ENCODE results near the gene LHPP. TPM values are rescaled to one million over a fixed set of nuclear protein-coding genes. Genes with fewer than 3 reads are reported as not detected.

The LHPP gene
- total and polyA plus RNA-seq, 3 donors from 2014 or later = 34.2 to 46.0 (median 45.0) TPM

GRCh38 chr10:124653811-124654651 lies 192.4 kb downstream of the LHPP start:
- Histone ChIP-seq H3K9me3 (no peaks in the 10 kb centered on the region), H3K4me3 (no peak overlapping the region), H3K27me3 (no peaks in the 10 kb centered on the region), H3K27ac (peak overlapping the region in 1 of 2 donors; percentile 59), H3K36me3 (ENCODE audit: low read depth, missing control alignments) (no peaks in the 10 kb centered on the region), H3K4me1 (peaks cover 25% of the 10 kb centered on the region)
- no peak for DNase-seq
- TF ChIP-seq, protein P1, sequence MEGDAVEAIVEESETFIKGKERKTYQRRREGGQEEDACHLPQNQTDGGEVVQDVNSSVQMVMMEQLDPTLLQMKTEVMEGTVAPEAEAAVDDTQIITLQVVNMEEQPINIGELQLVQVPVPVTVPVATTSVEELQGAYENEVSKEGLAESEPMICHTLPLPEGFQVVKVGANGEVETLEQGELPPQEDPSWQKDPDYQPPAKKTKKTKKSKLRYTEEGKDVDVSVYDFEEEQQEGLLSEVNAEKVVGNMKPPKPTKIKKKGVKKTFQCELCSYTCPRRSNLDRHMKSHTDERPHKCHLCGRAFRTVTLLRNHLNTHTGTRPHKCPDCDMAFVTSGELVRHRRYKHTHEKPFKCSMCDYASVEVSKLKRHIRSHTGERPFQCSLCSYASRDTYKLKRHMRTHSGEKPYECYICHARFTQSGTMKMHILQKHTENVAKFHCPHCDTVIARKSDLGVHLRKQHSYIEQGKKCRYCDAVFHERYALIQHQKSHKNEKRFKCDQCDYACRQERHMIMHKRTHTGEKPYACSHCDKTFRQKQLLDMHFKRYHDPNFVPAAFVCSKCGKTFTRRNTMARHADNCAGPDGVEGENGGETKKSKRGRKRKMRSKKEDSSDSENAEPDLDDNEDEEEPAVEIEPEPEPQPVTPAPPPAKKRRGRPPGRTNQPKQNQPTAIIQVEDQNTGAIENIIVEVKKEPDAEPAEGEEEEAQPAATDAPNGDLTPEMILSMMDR (IDR thresholded peaks at IDR 0.05) = no peak
- no peak for TF ChIP-seq POLR2A (IDR thresholded peaks at IDR 0.05)
- intact Hi-C loops (cut with DNase I; ENCODE audit: low total_unique reads) = no loop called here
- WGBS, 2 donors = 81 to 87% methylated on average over 15 to 16 of the region's 17 CpGs

- Histone ChIP-seq H3K4me3 (no peak overlapping the region), H3K27me3 (no peaks in the 10 kb centered on the region), H3K27ac (peak overlapping the region in 1 of 2 donors; percentile 41), H3K9me3 (no peaks in the 10 kb centered on the region), H3K4me1 (peaks cover 18% of the 10 kb centered on the region), H3K36me3 (ENCODE audit: low read depth, missing control alignments) (no peaks in the 10 kb centered on the region)
- no peak for DNase-seq
- WGBS, 2 donors = 67 to 86% methylated on average over 4 to 7 of the region's 7 CpGs
- TF ChIP-seq, protein P1 (IDR thresholded peaks at IDR 0.05) = no peak
- TF ChIP-seq POLR2A (IDR thresholded peaks at IDR 0.05) = no peak
- intact Hi-C loops (cut with DNase I; ENCODE audit: low total_unique reads) = no loop called here
These were observed 193.1 kb downstream of the LHPP start for GRCh38 chr10:124654686-124655085.

GRCh38 chr10:124655191-124656112 lies 193.8 kb downstream of the LHPP start:
- no peak overlapping the region for H3K4me3 ChIP-seq
- TF ChIP-seq POLR2A (IDR thresholded peaks at IDR 0.05) = no peak
- TF ChIP-seq, protein P1 (IDR thresholded peaks at IDR 0.05) = no peak
- peaks cover 16% of the 10 kb centered on the region for H3K4me1 ChIP-seq
- no peaks in the 10 kb centered on the region for H3K36me3 ChIP-seq (ENCODE audit: low read depth, missing control alignments)
- intact Hi-C loops (cut with DNase I; ENCODE audit: low total_unique reads) = no loop called here
- no peaks in the 10 kb centered on the region for H3K9me3 ChIP-seq
- no peaks in the 10 kb centered on the region for H3K27me3 ChIP-seq
- DNase-seq = no peak
- peak overlapping the region in 1 of 2 donors; percentile 41 for H3K27ac ChIP-seq
- 84 to 89% methylated on average over 13 of the region's 13 CpGs for WGBS, 2 donors

DNA sequence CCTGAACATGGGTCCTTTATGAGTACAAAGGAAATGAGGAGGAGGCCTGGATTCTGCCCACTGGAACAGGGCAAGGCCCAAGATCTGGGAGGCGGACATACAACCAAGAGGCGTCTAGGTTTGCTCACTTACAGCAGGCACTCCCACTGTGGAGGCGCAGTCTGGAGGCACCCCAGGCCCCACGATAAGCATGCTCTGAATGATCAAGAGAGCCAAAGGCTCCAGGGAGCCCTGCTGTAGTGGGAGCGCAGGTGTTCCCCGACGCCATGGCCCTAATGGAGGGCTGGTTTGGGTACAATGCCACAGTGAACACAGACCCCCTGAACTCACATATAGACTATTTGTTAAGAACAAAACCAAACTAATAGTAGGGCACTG lies 194.5 kb downstream of the LHPP start:
- Histone ChIP-seq H3K36me3 (ENCODE audit: low read depth, missing control alignments) (no peaks in the 10 kb centered on the region), H3K4me3 (no peak overlapping the region), H3K9me3 (no peaks in the 10 kb centered on the region), H3K27ac (no peak overlapping the region), H3K4me1 (peaks cover 16% of the 10 kb centered on the region), H3K27me3 (no peaks in the 10 kb centered on the region)
- DNase-seq = no peak
- TF ChIP-seq, protein P1 (IDR thresholded peaks at IDR 0.05) = no peak
- no peak for TF ChIP-seq POLR2A (IDR thresholded peaks at IDR 0.05)
- 89 to 91% methylated on average over 4 to 7 of the region's 7 CpGs for WGBS, 2 donors
- intact Hi-C loops (cut with DNase I; ENCODE audit: low total_unique reads) = no loop called here
